ENCODE results near the gene PHGDH.

The PHGDH gene

DNA sequence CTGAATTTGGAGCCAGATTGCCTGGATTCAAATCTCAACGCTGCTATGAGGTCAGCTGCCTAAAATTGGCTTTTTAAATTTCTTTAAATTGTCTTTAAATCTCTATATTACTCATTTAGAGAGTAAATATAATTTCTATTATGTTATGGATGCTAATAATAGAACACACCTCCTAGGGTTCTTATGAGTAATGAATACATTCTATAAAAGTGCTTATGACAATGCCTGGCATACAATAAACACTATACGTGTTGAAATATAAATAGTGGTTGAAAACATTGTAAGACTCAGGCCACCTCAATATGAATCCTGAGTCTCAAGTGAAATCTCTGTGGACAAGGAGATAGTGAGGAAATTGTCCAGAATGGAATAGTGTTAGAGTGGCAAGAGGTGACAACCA lies 31.0 kb upstream of the PHGDH start:
- Histone ChIP-seq H3K4ac (ENCODE audit: low read depth in 1 of 2, low read length in 2 of 2) (no peak overlapping the region), H2BK12ac (ENCODE audit: low read length in 2 of 2) (no peak overlapping the region), H3K27me3 (ENCODE audit: control insufficient read depth in 1 of 2, insufficient read depth in 1 of 2, low read length in 2 of 2) (peaks cover 0 to 19% of the 10 kb centered on the region in 2 experiments), H4K91ac (ENCODE audit: low read length) (no peak overlapping the region), H3K9ac (ENCODE audit: low read length) (no peak overlapping the region), H2AK5ac (ENCODE audit: low read length, severe bottlenecking) (no peak overlapping the region), H2AFZ (ENCODE audit: low read depth, low read length) (no peak overlapping the region), H3K27ac (ENCODE audit: low read length, poor library complexity, severe bottlenecking) (no peak overlapping the region), H3K23ac (ENCODE audit: low read length in 2 of 2) (no peak overlapping the region), H2BK120ac (ENCODE audit: low read depth, low read length) (no peak overlapping the region), H2BK5ac (ENCODE audit: low read depth, low read length, poor library complexity, severe bottlenecking) (no peak overlapping the region), H3K79me1 (replicated peaks; ENCODE audit: low read length, poor library complexity, severe bottlenecking) (no peaks in the 10 kb centered on the region), H3K9me3 (ENCODE audit: control insufficient read depth, low read length) (no peaks in the 10 kb centered on the region), H4K8ac (ENCODE audit: low read length) (no peak overlapping the region), H3K4me3 (ENCODE audit: insufficient read depth in 1 of 2, low read depth in 1 of 2, low read length in 2 of 2) (no peak overlapping the region), H3K18ac (ENCODE audit: low read depth in 1 of 2, low read length in 2 of 2) (no peak overlapping the region), H3K4me1 (ENCODE audit: control insufficient read depth, insufficient read depth, low read depth, low read length) (no peaks in the 10 kb centered on the region), H3K14ac (ENCODE audit: low read length in 2 of 2) (no peak overlapping the region), H2BK15ac (ENCODE audit: low read depth, poor library complexity, severe bottlenecking) (no peak overlapping the region), H3K4me2 (ENCODE audit: low read length, poor library complexity, severe bottlenecking) (no peak overlapping the region), H3K36me3 (ENCODE audit: control insufficient read depth in 1 of 2, insufficient read depth in 2 of 2, low read depth in 1 of 2, low read length in 2 of 2) (no peaks in the 10 kb centered on the region)
- 93% methylated on average over 1 of the region's 2 CpGs for WGBS
- DNase-seq, result no peak

- Histone ChIP-seq H3K9ac (ENCODE audit: low read length) (no peak overlapping the region), H3K18ac (ENCODE audit: low read depth in 1 of 2, low read length in 2 of 2) (no peak overlapping the region), H3K9me3 (ENCODE audit: control insufficient read depth, low read length) (no peaks in the 10 kb centered on the region), H3K23ac (ENCODE audit: low read length in 2 of 2) (no peak overlapping the region), H3K4me3 (ENCODE audit: insufficient read depth in 1 of 2, low read depth in 1 of 2, low read length in 2 of 2) (no peak overlapping the region), H3K4ac (ENCODE audit: low read depth in 1 of 2, low read length in 2 of 2) (no peak overlapping the region), H2AK5ac (ENCODE audit: low read length, severe bottlenecking) (no peak overlapping the region), H3K4me2 (ENCODE audit: low read length, poor library complexity, severe bottlenecking) (no peak overlapping the region), H3K14ac (ENCODE audit: low read length in 2 of 2) (no peak overlapping the region), H3K27me3 (ENCODE audit: control insufficient read depth in 1 of 2, insufficient read depth in 1 of 2, low read length in 2 of 2) (peaks cover 0 to 23% of the 10 kb centered on the region in 2 experiments), H2BK120ac (ENCODE audit: low read depth, low read length) (no peak overlapping the region), H4K91ac (ENCODE audit: low read length) (no peak overlapping the region), H2BK5ac (ENCODE audit: low read depth, low read length, poor library complexity, severe bottlenecking) (no peak overlapping the region), H2BK12ac (ENCODE audit: low read length in 2 of 2) (no peak overlapping the region), H3K36me3 (ENCODE audit: control insufficient read depth in 1 of 2, insufficient read depth in 2 of 2, low read depth in 1 of 2, low read length in 2 of 2) (no peaks in the 10 kb centered on the region), H4K8ac (ENCODE audit: low read length) (no peak overlapping the region), H3K4me1 (ENCODE audit: control insufficient read depth, insufficient read depth, low read depth, low read length) (no peaks in the 10 kb centered on the region), H2AFZ (ENCODE audit: low read depth, low read length) (no peak overlapping the region), H3K27ac (ENCODE audit: low read length, poor library complexity, severe bottlenecking) (no peak overlapping the region), H2BK15ac (ENCODE audit: low read depth, poor library complexity, severe bottlenecking) (no peak overlapping the region), H3K79me1 (replicated peaks; ENCODE audit: low read length, poor library complexity, severe bottlenecking) (no peaks in the 10 kb centered on the region)
- 88% methylated on average over 2 of the region's 2 CpGs for WGBS
- DNase-seq, result no peak
Measured at GRCh38 chr1:119681560-119681959, 30.2 kb upstream of the PHGDH start.

- no peak overlapping the region for H2AFZ ChIP-seq (ENCODE audit: low read depth, low read length)
- no peaks in the 10 kb centered on the region for H3K9me3 ChIP-seq (ENCODE audit: control insufficient read depth, low read length)
- H3K4me1 ChIP-seq (ENCODE audit: control insufficient read depth, insufficient read depth, low read depth, low read length), result no peaks in the 10 kb centered on the region
- H2AK5ac ChIP-seq (ENCODE audit: low read length, severe bottlenecking), result no peak overlapping the region
- H4K8ac ChIP-seq (ENCODE audit: low read length), result no peak overlapping the region
- no peak overlapping the region for H3K23ac ChIP-seq (ENCODE audit: low read length in 2 of 2)
- no peak for DNase-seq
- H3K9ac ChIP-seq (ENCODE audit: low read length), result no peak overlapping the region
- no peak overlapping the region for H2BK120ac ChIP-seq (ENCODE audit: low read depth, low read length)
- H3K4ac ChIP-seq (ENCODE audit: low read depth in 1 of 2, low read length in 2 of 2), result no peak overlapping the region
- no peak overlapping the region for H4K91ac ChIP-seq (ENCODE audit: low read length)
- no peaks in the 10 kb centered on the region for H3K79me1 ChIP-seq (replicated peaks; ENCODE audit: low read length, poor library complexity, severe bottlenecking)
- H3K27me3 ChIP-seq (ENCODE audit: control insufficient read depth in 1 of 2, insufficient read depth in 1 of 2, low read length in 2 of 2), result peaks cover 0 to 27% of the 10 kb centered on the region in 2 experiments
- no peaks in the 10 kb centered on the region for H3K36me3 ChIP-seq (ENCODE audit: control insufficient read depth in 1 of 2, insufficient read depth in 2 of 2, low read depth in 1 of 2, low read length in 2 of 2)
- no peak overlapping the region for H2BK15ac ChIP-seq (ENCODE audit: low read depth, poor library complexity, severe bottlenecking)
- H3K14ac ChIP-seq (ENCODE audit: low read length in 2 of 2), result no peak overlapping the region
- H3K27ac ChIP-seq (ENCODE audit: low read length, poor library complexity, severe bottlenecking), result no peak overlapping the region
- no peak overlapping the region for H3K18ac ChIP-seq (ENCODE audit: low read depth in 1 of 2, low read length in 2 of 2)
- no peak overlapping the region for H3K4me3 ChIP-seq (ENCODE audit: insufficient read depth in 1 of 2, low read depth in 1 of 2, low read length in 2 of 2)
- no peak overlapping the region for H2BK12ac ChIP-seq (ENCODE audit: low read length in 2 of 2)
- H2BK5ac ChIP-seq (ENCODE audit: low read depth, low read length, poor library complexity, severe bottlenecking), result no peak overlapping the region
- H3K4me2 ChIP-seq (ENCODE audit: low read length, poor library complexity, severe bottlenecking), result no peak overlapping the region
Measured at GRCh38 chr1:119682141-119682540, 29.6 kb upstream of the PHGDH start.

DNA sequence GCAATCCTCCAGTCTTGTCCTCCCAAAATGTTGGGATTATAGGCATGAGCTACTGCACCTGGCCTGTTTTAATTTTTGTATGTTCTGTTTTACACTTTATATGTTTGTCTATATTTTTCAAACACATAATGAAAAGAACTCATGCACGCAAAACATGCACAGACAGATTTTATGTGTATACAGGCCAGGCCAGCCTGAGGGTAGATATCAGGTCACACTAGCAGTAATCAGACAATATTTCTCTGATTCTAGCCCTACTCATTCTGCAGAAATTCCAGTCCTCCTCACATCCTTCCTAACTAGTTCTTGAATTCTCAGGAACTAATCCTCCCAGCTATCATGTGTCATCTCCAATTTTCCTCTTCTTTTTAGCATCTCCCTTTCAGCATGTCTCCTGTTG lies 27.8 kb upstream of the PHGDH start:
- no peak overlapping the region for H3K27ac ChIP-seq (ENCODE audit: low read length, poor library complexity, severe bottlenecking)
- H2AK5ac ChIP-seq (ENCODE audit: low read length, severe bottlenecking), result no peak overlapping the region
- H4K91ac ChIP-seq (ENCODE audit: low read length), result no peak overlapping the region
- no peak for DNase-seq
- no peaks in the 10 kb centered on the region for H3K79me1 ChIP-seq (replicated peaks; ENCODE audit: low read length, poor library complexity, severe bottlenecking)
- H3K36me3 ChIP-seq (ENCODE audit: control insufficient read depth in 1 of 2, insufficient read depth in 2 of 2, low read depth in 1 of 2, low read length in 2 of 2), result no peaks in the 10 kb centered on the region
- no peak overlapping the region for H3K4me3 ChIP-seq (ENCODE audit: insufficient read depth in 1 of 2, low read depth in 1 of 2, low read length in 2 of 2)
- no peak overlapping the region for H3K4me2 ChIP-seq (ENCODE audit: low read length, poor library complexity, severe bottlenecking)
- no peak overlapping the region for H3K14ac ChIP-seq (ENCODE audit: low read length in 2 of 2)
- 97% methylated on average over 1 of the region's 1 CpG for WGBS
- H2BK5ac ChIP-seq (ENCODE audit: low read depth, low read length, poor library complexity, severe bottlenecking), result no peak overlapping the region
- no peaks in the 10 kb centered on the region for H3K4me1 ChIP-seq (ENCODE audit: control insufficient read depth, insufficient read depth, low read depth, low read length)
- peaks cover 0 to 25% of the 10 kb centered on the region in 2 experiments for H3K27me3 ChIP-seq (ENCODE audit: control insufficient read depth in 1 of 2, insufficient read depth in 1 of 2, low read length in 2 of 2)
- H3K4ac ChIP-seq (ENCODE audit: low read depth in 1 of 2, low read length in 2 of 2), result no peak overlapping the region
- H3K9ac ChIP-seq (ENCODE audit: low read length), result no peak overlapping the region
- no peak overlapping the region for H2BK15ac ChIP-seq (ENCODE audit: low read depth, poor library complexity, severe bottlenecking)
- H3K9me3 ChIP-seq (ENCODE audit: control insufficient read depth, low read length), result no peaks in the 10 kb centered on the region
- no peak overlapping the region for H2BK12ac ChIP-seq (ENCODE audit: low read length in 2 of 2)
- no peak overlapping the region for H3K18ac ChIP-seq (ENCODE audit: low read depth in 1 of 2, low read length in 2 of 2)
- no peak overlapping the region for H2BK120ac ChIP-seq (ENCODE audit: low read depth, low read length)
- H2AFZ ChIP-seq (ENCODE audit: low read depth, low read length), result no peak overlapping the region
- no peak overlapping the region for H4K8ac ChIP-seq (ENCODE audit: low read length)
- H3K23ac ChIP-seq (ENCODE audit: low read length in 2 of 2), result no peak overlapping the region
